Mesenteric fat pad (tissue), 1 donor: Measurements from ENCODE around the gene MED26. TPM values are rescaled to one million over a fixed set of nuclear protein-coding genes. Genes with fewer than 3 reads are reported as not detected.
A peak's percentile ranks its signal among the peaks of the same experiment; 100 is the strongest.
"Not testable (repeated sequence)": the region's sequence is repeated elsewhere in the genome, so short reads cannot be mapped to it uniquely, and the experiment has no call there.

Experiments
- DNase-seq: peaks from one replicate; pipeline ENCODE4 v3.0.0-alpha.2; 2020; ENCODE audit warnings: low spot score
- total RNA-seq: library from RNA; stranded (reverse); fragmentation: NEBNext Ultra II Directional; extraction: Animal tissue kit (Norgen Biotek cat#: 25700); gene quantifications from one replicate; pipeline ENCODE4 v1.2.1, GENCODE V29; 2021
- donor health status: DM: yes; HTN: yes; CAD: no.

MED26 gene
- total RNA-seq, 1 donor from 2014 or later, result 12.7 TPM

- no peak for DNase-seq
These were observed 51.9 kb downstream of the MED26 start for GRCh38 chr19:16575861-16576689.

GRCh38 chr19:16575282-16575681, 52.7 kb downstream of the MED26 start:
- no peak for DNase-seq

GRCh38 chr19:16573925-16574324, 54.1 kb downstream of the MED26 start:
- no peak for DNase-seq

GRCh38 chr19:16573296-16573695, 54.7 kb downstream of the MED26 start:
- DNase-seq, result no peak

GRCh38 chr19:16572332-16573211, 55.4 kb downstream of the MED26 start, which contains the start of gene SLC35E1:
Gene SLC35E1, minus strand, starts transcription at chr19:16572415. Its CDS starts 51 bp downstream, at chr19:16572364.
- DNase-seq, result peak; percentile 99

GRCh38 chr19:16571822-16572331, 56.1 kb downstream of the MED26 start:
- DNase-seq, result no peak

- DNase-seq, result no peak
These were observed 56.7 kb downstream of the MED26 start for GRCh38 chr19:16571283-16571682.

- DNase-seq, result no peak
These were observed 58.2 kb downstream of the MED26 start for GRCh38 chr19:16569609-16570320.

GRCh38 chr19:16566702-16567101, 61.3 kb downstream of the MED26 start:
- no peak for DNase-seq

- DNase-seq, result no peak
These were observed 61.8 kb downstream of the MED26 start for GRCh38 chr19:16566161-16566560.

- DNase-seq, result no peak
These were observed 63.2 kb downstream of the MED26 start for GRCh38 chr19:16564842-16565241.

- DNase-seq, result no peak
These were observed 65.4 kb downstream of the MED26 start for GRCh38 chr19:16562608-16563025.

GRCh38 chr19:16561382-16561781, 66.6 kb downstream of the MED26 start:
- DNase-seq, result no peak

GRCh38 chr19:16559780-16560276, 68.2 kb downstream of the MED26 start:
- DNase-seq, result no peak

GRCh38 chr19:16554776-16555175, 73.2 kb downstream of the MED26 start:
- DNase-seq, result no peak

- not testable (repeated sequence) for DNase-seq
These were observed 76.1 kb downstream of the MED26 start for GRCh38 chr19:16551902-16552301.

- no peak for DNase-seq
These were observed 79.0 kb downstream of the MED26 start for GRCh38 chr19:16548956-16549355.

GRCh38 chr19:16544473-16545231, 83.4 kb downstream of the MED26 start:
- no peak for DNase-seq

GRCh38 chr19:16543734-16544133, 84.3 kb downstream of the MED26 start:
- not testable (repeated sequence) for DNase-seq

GRCh38 chr19:16542910-16543472, 85.0 kb downstream of the MED26 start:
- DNase-seq, result no peak
